Measurements from ENCODE around the gene SLC37A2.

DNA sequence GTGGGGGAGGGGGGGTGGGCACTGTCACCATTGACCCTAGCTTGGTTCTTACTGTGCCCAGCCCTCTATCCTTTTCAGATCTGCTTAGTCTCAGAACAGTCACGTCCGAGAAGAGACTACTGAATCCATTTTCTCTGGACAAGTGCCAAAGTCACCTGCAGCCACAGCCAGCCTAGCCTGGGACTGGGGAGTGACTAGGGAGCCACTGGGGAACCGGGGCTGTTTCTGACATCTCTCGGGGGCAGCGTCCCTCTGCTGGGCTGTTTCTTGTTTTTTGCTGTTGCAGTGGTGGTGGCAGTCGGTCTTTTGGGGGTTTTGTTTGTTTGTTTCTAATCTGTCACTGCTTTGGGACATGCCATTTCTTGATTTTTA, 8.7 kb downstream of the SLC37A2 start:
- TF ChIP-seq, protein P1, sequence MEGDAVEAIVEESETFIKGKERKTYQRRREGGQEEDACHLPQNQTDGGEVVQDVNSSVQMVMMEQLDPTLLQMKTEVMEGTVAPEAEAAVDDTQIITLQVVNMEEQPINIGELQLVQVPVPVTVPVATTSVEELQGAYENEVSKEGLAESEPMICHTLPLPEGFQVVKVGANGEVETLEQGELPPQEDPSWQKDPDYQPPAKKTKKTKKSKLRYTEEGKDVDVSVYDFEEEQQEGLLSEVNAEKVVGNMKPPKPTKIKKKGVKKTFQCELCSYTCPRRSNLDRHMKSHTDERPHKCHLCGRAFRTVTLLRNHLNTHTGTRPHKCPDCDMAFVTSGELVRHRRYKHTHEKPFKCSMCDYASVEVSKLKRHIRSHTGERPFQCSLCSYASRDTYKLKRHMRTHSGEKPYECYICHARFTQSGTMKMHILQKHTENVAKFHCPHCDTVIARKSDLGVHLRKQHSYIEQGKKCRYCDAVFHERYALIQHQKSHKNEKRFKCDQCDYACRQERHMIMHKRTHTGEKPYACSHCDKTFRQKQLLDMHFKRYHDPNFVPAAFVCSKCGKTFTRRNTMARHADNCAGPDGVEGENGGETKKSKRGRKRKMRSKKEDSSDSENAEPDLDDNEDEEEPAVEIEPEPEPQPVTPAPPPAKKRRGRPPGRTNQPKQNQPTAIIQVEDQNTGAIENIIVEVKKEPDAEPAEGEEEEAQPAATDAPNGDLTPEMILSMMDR (conservative IDR thresholded peaks at IDR 0.05; ENCODE audit: low read depth, low read length): no peak
- TF ChIP-seq, protein P2, sequence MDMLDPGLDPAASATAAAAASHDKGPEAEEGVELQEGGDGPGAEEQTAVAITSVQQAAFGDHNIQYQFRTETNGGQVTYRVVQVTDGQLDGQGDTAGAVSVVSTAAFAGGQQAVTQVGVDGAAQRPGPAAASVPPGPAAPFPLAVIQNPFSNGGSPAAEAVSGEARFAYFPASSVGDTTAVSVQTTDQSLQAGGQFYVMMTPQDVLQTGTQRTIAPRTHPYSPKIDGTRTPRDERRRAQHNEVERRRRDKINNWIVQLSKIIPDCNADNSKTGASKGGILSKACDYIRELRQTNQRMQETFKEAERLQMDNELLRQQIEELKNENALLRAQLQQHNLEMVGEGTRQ (IDR thresholded peaks at IDR 0.05; ENCODE audit: low read depth, low read length): no peak
- no peak for TF ChIP-seq SMC3 (IDR thresholded peaks at IDR 0.05; ENCODE audit: low read depth, low read length)
- no peak for TF ChIP-seq RAD21 (IDR thresholded peaks at IDR 0.05; ENCODE audit: low read length)
- TF ChIP-seq POLR2A (IDR thresholded peaks at IDR 0.05; ENCODE audit: low read depth, low read length): no peak
- TF ChIP-seq RCOR1 (IDR thresholded peaks at IDR 0.05; ENCODE audit: insufficient replicate concordance, low read length): no peak
- no peak for TF ChIP-seq MAZ (IDR thresholded peaks at IDR 0.05; ENCODE audit: borderline replicate concordance, low read depth, low read length)
- no peak for TF ChIP-seq RFX5 (IDR thresholded peaks at IDR 0.05; ENCODE audit: low read depth, low read length)
- no peak for TF ChIP-seq FOS (IDR thresholded peaks at IDR 0.05; ENCODE audit: low read depth, low read length)
- TF ChIP-seq BHLHE40 (IDR thresholded peaks at IDR 0.05; ENCODE audit: low read depth, low read length): no peak
- TF ChIP-seq CHD1 (IDR thresholded peaks at IDR 0.05; ENCODE audit: low read depth, low read length): no peak
- no peak for TF ChIP-seq MXI1 (IDR thresholded peaks at IDR 0.05; ENCODE audit: borderline replicate concordance, low read depth, low read length)
- no peak for TF ChIP-seq CEBPB (IDR thresholded peaks at IDR 0.05; ENCODE audit: low read depth, low read length)

All from IMR-90 (cell line).